IMR-90 (cell line): ENCODE results near the gene HSD17B10. TPM values are rescaled to one million over a fixed set of nuclear protein-coding genes. Genes with fewer than 3 reads are reported as not detected.

Experiments used
- ATAC-seq: fragments of 200-7000 bp; cut with Tn5 transposase; 2 replicates; pipeline ENCODE4 v1.9.1; 2020; ENCODE audit warnings: low read depth, mild to moderate bottlenecking, moderate library complexity
- BruUV-seq: library from RNA; stranded (reverse); fragments of 400-500 nt; replicated peaks from 2 replicates; lab custom pipeline; 2021; lab: Mats Ljungman, UMichigan
- CTCF ChIA-PET: fragments of 300-600 bp; formaldehyde crosslinking; extraction: SDS; loops from one replicate; lab custom pipeline; 2021; ENCODE audit warnings: antibody characterized with exemption; lab: Yijun Ruan, JAX
- POLR2A ChIA-PET: fragments of 300-600 bp; sonication (Branson Sonifier 250); formaldehyde crosslinking; loops from one replicate; lab custom pipeline; 2022; ENCODE audit warnings: antibody characterized with exemption; ENCODE audit not compliant: unreplicated experiment; lab: Charles Lee
- DNase-seq: peaks from one replicate; pipeline ENCODE4 v3.0.0; 2013
- H2AFZ ChIP-seq: replicated peaks from 2 replicates; pipeline ENCODE3; 2013; ENCODE audit warnings: low read length, mild to moderate bottlenecking; ENCODE audit not compliant: poor library complexity
- H2AK5ac ChIP-seq: 2 replicates; pipeline ENCODE4 v1.6.1; 2013; ENCODE audit warnings: low read depth, low read length, inconsistent platforms
- H2AK9ac ChIP-seq: replicated peaks from 2 replicates; pipeline ENCODE3; 2013; ENCODE audit warnings: mild to moderate bottlenecking, low read depth, low read length, moderate library complexity; ENCODE audit not compliant: poor library complexity
- H2BK120ac ChIP-seq: 2 replicates; pipeline ENCODE4 v1.6.1; 2013; ENCODE audit warnings: low read depth, low read length, inconsistent platforms
- H2BK15ac ChIP-seq: 3 replicates; pipeline ENCODE4 v1.6.1; 2013; ENCODE audit warnings: low read depth, low read length, inconsistent platforms
- H2BK20ac ChIP-seq: 2 replicates; pipeline ENCODE4 v1.6.1; 2013; ENCODE audit warnings: low read depth, mild to moderate bottlenecking, inconsistent platforms, low read length, moderate library complexity
- H2BK5ac ChIP-seq: 2 replicates; pipeline ENCODE4 v1.6.1; 2013; ENCODE audit warnings: mild to moderate bottlenecking, low read depth, low read length, inconsistent platforms; ENCODE audit not compliant: poor library complexity, severe bottlenecking
- H3K14ac ChIP-seq: replicated peaks from 2 replicates; pipeline ENCODE4 v1.6.1; 2013; ENCODE audit warnings: low read depth, low read length, inconsistent platforms
- H3K18ac ChIP-seq: 2 replicates; pipeline ENCODE4 v1.6.1; 2013; ENCODE audit warnings: low read depth, low read length, control low read depth
- H3K23ac ChIP-seq: 2 replicates; pipeline ENCODE4 v1.6.1; 2013; ENCODE audit warnings: low read depth, low read length, inconsistent platforms
- H3K27ac ChIP-seq: 2 replicates; pipeline ENCODE4 v1.5.1; 2013; ENCODE audit warnings: mild to moderate bottlenecking, control low read depth, low read length; ENCODE audit not compliant: insufficient read depth
- H3K27me3 ChIP-seq: 2 replicates; pipeline ENCODE4 v1.6.1; 2013; ENCODE audit warnings: low read length; ENCODE audit not compliant: control insufficient read depth, insufficient read depth
- H3K36me3 ChIP-seq: 2 replicates; pipeline ENCODE4 v1.6.1; 2013; ENCODE audit warnings: low read length, mixed read lengths; ENCODE audit not compliant: control insufficient read depth, insufficient read depth
- H3K4ac ChIP-seq: 2 replicates; pipeline ENCODE4 v1.6.1; 2013; ENCODE audit warnings: low read depth, low read length, inconsistent platforms
- H3K4me1 ChIP-seq: 2 replicates; pipeline ENCODE4 v1.6.1; 2013; ENCODE audit warnings: low read length, mixed read lengths; ENCODE audit not compliant: control insufficient read depth, insufficient read depth
- H3K4me2 ChIP-seq: 2 replicates; pipeline ENCODE4 v1.6.1; 2013; ENCODE audit warnings: low read depth, mild to moderate bottlenecking, control low read depth, low read length, moderate library complexity
- H3K4me3 ChIP-seq: 2 replicates; pipeline ENCODE4 v1.5.1; 2013; ENCODE audit warnings: low read depth, mild to moderate bottlenecking, control low read depth, low read length, moderate library complexity; ENCODE audit not compliant: insufficient read depth
- H3K56ac ChIP-seq: 2 replicates; pipeline ENCODE4 v1.6.1; 2013; ENCODE audit warnings: low read length, inconsistent platforms; ENCODE audit not compliant: insufficient read depth; ENCODE audit errors: extremely low read depth
- H3K79me1 ChIP-seq, 2 experiments: 2 replicates each; pipeline ENCODE4 v1.6.1; 2013; ENCODE audit warnings: low read length in 2 of 2, inconsistent platforms in 1 of 2, low read depth in 1 of 2
- H3K9ac ChIP-seq: 2 replicates; pipeline ENCODE4 v1.6.1; 2013; ENCODE audit warnings: low read depth, low read length, control low read depth
- H3K9me1 ChIP-seq: 2 replicates; pipeline ENCODE4 v1.6.1; 2013; ENCODE audit warnings: low read length, inconsistent platforms; ENCODE audit not compliant: insufficient read depth
- H3K9me3 ChIP-seq: 2 replicates; pipeline ENCODE4 v1.6.1; 2013; ENCODE audit warnings: low read length; ENCODE audit not compliant: control insufficient read depth, insufficient read depth
- H4K20me1 ChIP-seq: 2 replicates; pipeline ENCODE4 v1.6.1; 2013; ENCODE audit warnings: low read length, inconsistent platforms; ENCODE audit not compliant: insufficient read depth
- H4K5ac ChIP-seq: 2 replicates; pipeline ENCODE4 v1.6.1; 2013; ENCODE audit warnings: mild to moderate bottlenecking, low read depth, low read length, control low read depth
- H4K8ac ChIP-seq, 2 experiments: 2 replicates each; pipeline ENCODE4 v1.6.1; 2013; ENCODE audit warnings: low read depth in 2 of 2, low read length in 2 of 2, control low read depth in 1 of 2, inconsistent platforms in 1 of 2
- H4K91ac ChIP-seq: 2 replicates; pipeline ENCODE4 v1.6.1; 2013; ENCODE audit warnings: low read depth, low read length, inconsistent platforms; ENCODE audit not compliant: insufficient read depth
- BHLHE40 ChIP-seq: fragments of 150-350 bp; IDR thresholded peaks from 2 replicates; pipeline ENCODE4 v1.6.1; 2016; ENCODE audit warnings: mild to moderate bottlenecking, low read depth, low read length
- CEBPB ChIP-seq: IDR thresholded peaks from 2 replicates; pipeline ENCODE4 v1.6.1; 2012; ENCODE audit warnings: low read depth, low read length, improper control_type of control experiment
- CHD1 ChIP-seq: IDR thresholded peaks from 2 replicates; pipeline ENCODE4 v1.6.1; 2012; ENCODE audit warnings: low read depth, low read length, improper control_type of control experiment
- ELK1 ChIP-seq: fragments of 150-350 bp; IDR thresholded peaks from 2 replicates; pipeline ENCODE4 v1.6.1; 2016; ENCODE audit warnings: low read depth, mild to moderate bottlenecking, low read length, moderate library complexity, borderline replicate concordance
- FOS ChIP-seq: fragments of 150-350 bp; IDR thresholded peaks from 2 replicates; pipeline ENCODE4 v1.6.1; 2016; ENCODE audit warnings: low read depth, low read length
- MAFK ChIP-seq: IDR thresholded peaks from 2 replicates; pipeline ENCODE4 v1.6.1; 2012; ENCODE audit warnings: low read depth, low read length, improper control_type of control experiment
- MAZ ChIP-seq: IDR thresholded peaks from 2 replicates; pipeline ENCODE4 v1.6.1; 2012; ENCODE audit warnings: low read depth, mild to moderate bottlenecking, low read length, improper control_type of control experiment, moderate library complexity, borderline replicate concordance
- MXI1 ChIP-seq: IDR thresholded peaks from 2 replicates; pipeline ENCODE4 v1.6.1; 2012; ENCODE audit warnings: low read depth, mild to moderate bottlenecking, low read length, moderate library complexity, borderline replicate concordance
- NFE2L2 ChIP-seq: fragments of 150-350 bp; IDR thresholded peaks from 2 replicates; pipeline ENCODE4 v1.6.1; 2016; ENCODE audit warnings: low read depth, mild to moderate bottlenecking, low read length
- POLR2A ChIP-seq: IDR thresholded peaks from 2 replicates; pipeline ENCODE4 v1.6.1; 2012; ENCODE audit warnings: mild to moderate bottlenecking, low read depth, low read length
- RAD21 ChIP-seq: IDR thresholded peaks from 2 replicates; pipeline ENCODE4 v1.6.1; 2012; ENCODE audit warnings: low read length, improper control_type of control experiment
- RCOR1 ChIP-seq: IDR thresholded peaks from 2 replicates; pipeline ENCODE4 v1.6.1; 2012; ENCODE audit warnings: mild to moderate bottlenecking, low read length, improper control_type of control experiment; ENCODE audit not compliant: insufficient replicate concordance
- RFX5 ChIP-seq: IDR thresholded peaks from 2 replicates; pipeline ENCODE4 v1.8.0; 2012; ENCODE audit warnings: low read depth, mild to moderate bottlenecking, low read length, moderate library complexity
- SMC3 ChIP-seq: fragments of 150-350 bp; IDR thresholded peaks from 2 replicates; pipeline ENCODE4 v1.6.1; 2016; ENCODE audit warnings: low read depth, mild to moderate bottlenecking, antibody characterized with exemption, low read length, moderate library complexity
- USF2 ChIP-seq: fragments of 150-350 bp; IDR thresholded peaks from 2 replicates; pipeline ENCODE4 v1.6.1; 2017; ENCODE audit warnings: mild to moderate bottlenecking, antibody characterized with exemption, low read length, low read depth
- WGBS, 2 experiments: methylation state at CpG; one replicate each; pipeline versions ENCODE4 v1.1.5 to v1.1.7; 2013; ENCODE audit warnings: missing lambda C conversion rate in 2 of 2; ENCODE audit not compliant: insufficient read length in 1 of 2; ENCODE audit errors: extremely low coverage in 2 of 2; 5-methylcytosine and 5-hydroxymethylcytosine counted together
- dilution Hi-C: fragments of 300-500 bp; cut with HindIII; formaldehyde crosslinking; loops from one replicate; pipeline ENCODE4 v1.14.3; 2018; ENCODE audit warnings: low sequenced_read_pairs; ENCODE audit not compliant: unreplicated experiment
- in situ Hi-C: fragments of 300-500 bp; cut with MboI; formaldehyde crosslinking; loops from 3 replicates; pipeline ENCODE4 v1.14.3; 2019; ENCODE audit warnings: low sequenced_read_pairs, inconsistent platforms, mixed read lengths
- intact Hi-C: fragments of 100-400 bp; cut with micrococcal nuclease; formaldehyde crosslinking; loops from 2 replicates; pipeline ENCODE4 v1.10.0; 2022
- polyA plus RNA-seq, 3 experiments: library from polyadenylated mRNA; depleted of rRNA; stranded (reverse); fragments of >200 nt; gene quantifications; 2 replicates each; pipeline ENCODE4 v1.2.3, GENCODE V29; 2012; ENCODE audit warnings: low replicate concordance in 1 of 3
- total RNA-seq: library from RNA; depleted of rRNA; stranded (reverse); fragments of >200 nt; gene quantifications from 2 replicates; pipeline ENCODE4 v1.2.3, GENCODE V29; 2012

HSD17B10 gene
- total and polyA plus RNA-seq, 2 of the 4 experiments (the other 2 are of a cell fraction) = 99.8 to 118 TPM

GRCh38 chrX:53442322-53442631 lies 8.1 kb upstream of the HSD17B10 start:
- no peak for TF ChIP-seq BHLHE40
- TF ChIP-seq SMC3 = no peak
- TF ChIP-seq FOS = no peak
- TF ChIP-seq ELK1 = no peak
- TF ChIP-seq MAFK = no peak
- no peak for TF ChIP-seq CEBPB
- TF ChIP-seq NFE2L2 = no peak
- TF ChIP-seq MXI1 = no peak
- TF ChIP-seq POLR2A = no peak
- TF ChIP-seq RFX5 = no peak
- no peak for TF ChIP-seq RAD21
- TF ChIP-seq MAZ = no peak
- no peak for TF ChIP-seq USF2
- no peak for TF ChIP-seq CHD1
- TF ChIP-seq RCOR1 = no peak
- H3K27ac ChIP-seq = no peak overlapping the region
- H3K23ac ChIP-seq = no peak overlapping the region
- H3K79me1 ChIP-seq = no peaks in the 10 kb centered on the region
- H3K9ac ChIP-seq = no peak overlapping the region
- in situ Hi-C loops (loop anchor here (10.0 kb wide), 1 partner anchor 57 kb away; no protein-coding TSS in a partner anchor), intact Hi-C loops (no loop called here), dilution Hi-C loops (no loop called here)
- peaks cover 18% of the 10 kb centered on the region for H3K27me3 ChIP-seq
- no peak overlapping the region; the same call in 1 of the 2 replicates for H3K4me2 ChIP-seq
- H3K18ac ChIP-seq = no peak overlapping the region
- ChIA-PET POLR2A (no interaction called here), CTCF (interaction anchor here (0.6 kb wide), 1 partner anchor 130 kb away, joined by 4 read pairs; no protein-coding TSS in a partner anchor)
- no peak overlapping the region for H2AK9ac ChIP-seq
- no TSS peak for BruUV-seq
- no peak overlapping the region for H2AK5ac ChIP-seq
- DNase-seq = no peak
- no peaks in the 10 kb centered on the region for H3K36me3 ChIP-seq
- H2BK20ac ChIP-seq = no peak overlapping the region
- no peak overlapping the region for H4K5ac ChIP-seq
- no peak overlapping the region for H3K14ac ChIP-seq
- no peak overlapping the region for H3K4me3 ChIP-seq
- H2AFZ ChIP-seq = peak overlapping the region; percentile 89
- no peaks in the 10 kb centered on the region; the same call in 1 of the 2 replicates for H3K9me1 ChIP-seq
- H3K9me3 ChIP-seq = no peaks in the 10 kb centered on the region
- H4K91ac ChIP-seq = no peak overlapping the region
- no peak overlapping the region for H2BK15ac ChIP-seq
- no peak overlapping the region for H3K4ac ChIP-seq
- H2BK5ac ChIP-seq = no peak overlapping the region
- no CpG with 5 or more reads among the region's 1 CpG for WGBS, 2 experiments
- H3K4me1 ChIP-seq = peaks cover 4% of the 10 kb centered on the region; the same call in 1 of the 2 replicates
- no peak overlapping the region for H2BK120ac ChIP-seq
- no peaks in the 10 kb centered on the region for H4K20me1 ChIP-seq
- ATAC-seq = no peak
- H3K56ac ChIP-seq = no peak overlapping the region
- peak overlapping the region in 1 of 2 experiments; percentile 83; a peak in 3 of 4 replicates for H4K8ac ChIP-seq
